Stimulated activated CD8-positive, alpha-beta memory T cell treated with anti-CD3 and anti-CD28 coated beads, Interleukin-7, amount 100 ng/mL, for 1 hour (primary cell): ENCODE results near the gene ASB12.

ENCODE experiments used
- DNase-seq, 2 donors: peaks; one replicate each; pipeline ENCODE4 v3.0.0-alpha.2; 2020; ENCODE audit warnings: low read depth in 2 of 2

ASB12 gene

DNA sequence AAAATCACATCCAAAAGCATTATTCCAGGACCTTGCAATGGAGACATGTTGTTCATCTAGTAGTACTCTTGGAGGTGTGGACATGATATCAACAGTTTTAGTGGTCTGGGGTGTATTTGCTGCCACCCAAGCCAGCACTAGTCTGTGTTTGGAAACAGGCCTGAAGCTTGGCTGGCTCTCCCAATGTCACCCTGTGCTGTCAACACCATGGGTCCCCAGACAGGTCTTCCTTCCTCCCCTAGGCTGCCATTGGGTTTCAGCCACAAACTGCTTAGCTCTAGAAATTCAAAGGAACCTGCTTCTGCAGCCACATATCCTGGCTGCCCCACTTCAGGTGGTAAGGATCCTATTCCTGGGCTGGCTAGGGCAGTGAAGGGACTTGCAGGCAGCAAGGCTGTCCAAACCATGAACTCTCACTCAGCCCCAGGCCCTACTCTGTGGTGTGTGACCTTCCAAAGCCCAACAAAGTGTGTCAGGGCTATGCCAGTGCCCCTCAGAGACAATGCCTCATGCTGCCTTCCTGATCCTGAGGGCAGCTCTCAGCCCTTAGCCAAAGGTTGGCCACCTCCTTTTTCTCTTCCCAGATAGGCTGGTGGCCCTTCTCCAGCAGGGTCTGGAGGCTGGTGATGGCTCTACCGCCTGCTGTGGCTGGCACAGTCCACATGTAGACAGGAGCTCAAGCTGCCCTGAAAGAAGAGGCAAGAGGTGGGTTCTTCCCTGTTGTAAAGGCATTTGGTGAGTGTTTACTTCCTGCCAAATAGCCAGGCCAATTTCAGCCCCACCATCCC is 43.2 kb downstream of the ASB12 start:
- DNase-seq, result no peak

DNA sequence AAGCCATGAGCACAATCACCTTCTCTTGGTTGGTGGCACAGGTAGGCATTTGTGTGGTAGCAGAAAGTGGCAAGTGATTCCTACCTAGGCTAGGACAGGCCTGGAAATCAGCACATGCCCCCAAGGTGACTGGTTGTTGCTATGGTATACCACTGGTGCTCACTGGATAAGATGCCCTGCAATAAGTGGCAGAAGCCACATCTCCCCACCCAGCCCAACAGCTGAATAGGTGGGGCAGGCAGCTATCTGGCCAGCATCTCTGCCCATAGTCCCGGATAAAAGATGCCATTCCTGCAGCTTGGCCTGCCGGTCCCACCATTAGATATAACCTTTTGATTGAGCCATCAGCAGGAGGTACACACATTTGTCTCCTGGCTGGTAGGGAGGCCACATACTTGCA is 46.0 kb downstream of the ASB12 start:
- DNase-seq, result no peak

GRCh38 chrX:64182208-64182607 is 48.2 kb downstream of the ASB12 start:
- DNase-seq, result no peak

DNA sequence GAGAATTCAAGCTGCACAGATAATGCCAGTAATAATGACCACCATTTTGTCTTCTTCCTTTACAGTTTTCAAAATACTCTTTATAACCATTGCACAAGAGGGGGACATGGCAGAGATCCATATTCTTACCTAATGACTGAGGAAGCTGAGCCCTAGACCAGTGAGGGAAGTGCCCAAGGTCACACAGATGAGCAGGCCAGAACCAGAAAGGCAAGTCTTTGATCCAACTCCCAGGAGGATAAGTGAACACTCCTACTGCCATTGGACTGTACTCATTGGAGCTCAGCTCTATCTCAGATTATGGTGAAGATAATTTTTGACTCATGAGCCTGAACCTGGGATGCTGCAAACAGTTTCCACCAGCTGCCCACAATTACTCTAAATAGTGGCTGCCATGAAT is 53.5 kb downstream of the ASB12 start:
- no peak for DNase-seq
